IMR-90 (cell line): ENCODE measurements around the gene NTRK2. TPM values are rescaled to one million over a fixed set of nuclear protein-coding genes. Genes with fewer than 3 reads are reported as not detected.
"Not testable (repeated sequence)": the region's sequence is repeated elsewhere in the genome, so short reads cannot be mapped to it uniquely, and the experiment has no call there.

Experiments used
- ATAC-seq: fragments of 200-7000 bp; cut with Tn5 transposase; 2 replicates; pipeline ENCODE4 v1.9.1; 2020; ENCODE audit warnings: low read depth, mild to moderate bottlenecking, moderate library complexity
- BruUV-seq: library from RNA; stranded (reverse); fragments of 400-500 nt; replicated peaks from 2 replicates; lab custom pipeline; 2021; lab: Mats Ljungman, UMichigan
- CTCF ChIA-PET: fragments of 300-600 bp; formaldehyde crosslinking; extraction: SDS; loops from one replicate; lab custom pipeline; 2021; ENCODE audit warnings: antibody characterized with exemption; lab: Yijun Ruan, JAX
- POLR2A ChIA-PET: fragments of 300-600 bp; sonication (Branson Sonifier 250); formaldehyde crosslinking; loops from one replicate; lab custom pipeline; 2022; ENCODE audit warnings: antibody characterized with exemption; ENCODE audit not compliant: unreplicated experiment; lab: Charles Lee
- DNase-seq: peaks from one replicate; pipeline ENCODE4 v3.0.0; 2013
- H2AFZ ChIP-seq: replicated peaks from 2 replicates; pipeline ENCODE3; 2013; ENCODE audit warnings: low read length, mild to moderate bottlenecking; ENCODE audit not compliant: poor library complexity
- H2AK5ac ChIP-seq: 2 replicates; pipeline ENCODE4 v1.6.1; 2013; ENCODE audit warnings: low read depth, low read length, inconsistent platforms
- H2AK9ac ChIP-seq: replicated peaks from 2 replicates; pipeline ENCODE3; 2013; ENCODE audit warnings: mild to moderate bottlenecking, low read depth, low read length, moderate library complexity; ENCODE audit not compliant: poor library complexity
- H2BK120ac ChIP-seq: 2 replicates; pipeline ENCODE4 v1.6.1; 2013; ENCODE audit warnings: low read depth, low read length, inconsistent platforms
- H2BK15ac ChIP-seq: 3 replicates; pipeline ENCODE4 v1.6.1; 2013; ENCODE audit warnings: low read depth, low read length, inconsistent platforms
- H2BK20ac ChIP-seq: 2 replicates; pipeline ENCODE4 v1.6.1; 2013; ENCODE audit warnings: low read depth, mild to moderate bottlenecking, inconsistent platforms, low read length, moderate library complexity
- H2BK5ac ChIP-seq: 2 replicates; pipeline ENCODE4 v1.6.1; 2013; ENCODE audit warnings: mild to moderate bottlenecking, low read depth, low read length, inconsistent platforms; ENCODE audit not compliant: poor library complexity, severe bottlenecking
- H3K14ac ChIP-seq: replicated peaks from 2 replicates; pipeline ENCODE4 v1.6.1; 2013; ENCODE audit warnings: low read depth, low read length, inconsistent platforms
- H3K18ac ChIP-seq: 2 replicates; pipeline ENCODE4 v1.6.1; 2013; ENCODE audit warnings: low read depth, low read length, control low read depth
- H3K23ac ChIP-seq: 2 replicates; pipeline ENCODE4 v1.6.1; 2013; ENCODE audit warnings: low read depth, low read length, inconsistent platforms
- H3K27ac ChIP-seq: 2 replicates; pipeline ENCODE4 v1.5.1; 2013; ENCODE audit warnings: mild to moderate bottlenecking, control low read depth, low read length; ENCODE audit not compliant: insufficient read depth
- H3K27me3 ChIP-seq: 2 replicates; pipeline ENCODE4 v1.6.1; 2013; ENCODE audit warnings: low read length; ENCODE audit not compliant: control insufficient read depth, insufficient read depth
- H3K36me3 ChIP-seq: 2 replicates; pipeline ENCODE4 v1.6.1; 2013; ENCODE audit warnings: low read length, mixed read lengths; ENCODE audit not compliant: control insufficient read depth, insufficient read depth
- H3K4ac ChIP-seq: 2 replicates; pipeline ENCODE4 v1.6.1; 2013; ENCODE audit warnings: low read depth, low read length, inconsistent platforms
- H3K4me1 ChIP-seq: 2 replicates; pipeline ENCODE4 v1.6.1; 2013; ENCODE audit warnings: low read length, mixed read lengths; ENCODE audit not compliant: control insufficient read depth, insufficient read depth
- H3K4me2 ChIP-seq: 2 replicates; pipeline ENCODE4 v1.6.1; 2013; ENCODE audit warnings: low read depth, mild to moderate bottlenecking, control low read depth, low read length, moderate library complexity
- H3K4me3 ChIP-seq: 2 replicates; pipeline ENCODE4 v1.5.1; 2013; ENCODE audit warnings: low read depth, mild to moderate bottlenecking, control low read depth, low read length, moderate library complexity; ENCODE audit not compliant: insufficient read depth
- H3K56ac ChIP-seq: 2 replicates; pipeline ENCODE4 v1.6.1; 2013; ENCODE audit warnings: low read length, inconsistent platforms; ENCODE audit not compliant: insufficient read depth; ENCODE audit errors: extremely low read depth
- H3K79me1 ChIP-seq, 2 experiments: 2 replicates each; pipeline ENCODE4 v1.6.1; 2013; ENCODE audit warnings: low read length in 2 of 2, inconsistent platforms in 1 of 2, low read depth in 1 of 2
- H3K9ac ChIP-seq: 2 replicates; pipeline ENCODE4 v1.6.1; 2013; ENCODE audit warnings: low read depth, low read length, control low read depth
- H3K9me1 ChIP-seq: 2 replicates; pipeline ENCODE4 v1.6.1; 2013; ENCODE audit warnings: low read length, inconsistent platforms; ENCODE audit not compliant: insufficient read depth
- H3K9me3 ChIP-seq: 2 replicates; pipeline ENCODE4 v1.6.1; 2013; ENCODE audit warnings: low read length; ENCODE audit not compliant: control insufficient read depth, insufficient read depth
- H4K20me1 ChIP-seq: 2 replicates; pipeline ENCODE4 v1.6.1; 2013; ENCODE audit warnings: low read length, inconsistent platforms; ENCODE audit not compliant: insufficient read depth
- H4K5ac ChIP-seq: 2 replicates; pipeline ENCODE4 v1.6.1; 2013; ENCODE audit warnings: mild to moderate bottlenecking, low read depth, low read length, control low read depth
- H4K8ac ChIP-seq, 2 experiments: 2 replicates each; pipeline ENCODE4 v1.6.1; 2013; ENCODE audit warnings: low read depth in 2 of 2, low read length in 2 of 2, control low read depth in 1 of 2, inconsistent platforms in 1 of 2
- H4K91ac ChIP-seq: 2 replicates; pipeline ENCODE4 v1.6.1; 2013; ENCODE audit warnings: low read depth, low read length, inconsistent platforms; ENCODE audit not compliant: insufficient read depth
- WGBS, 2 experiments: methylation state at CpG; one replicate each; pipeline versions ENCODE4 v1.1.5 to v1.1.7; 2013; ENCODE audit warnings: missing lambda C conversion rate in 2 of 2; ENCODE audit not compliant: insufficient read length in 1 of 2; ENCODE audit errors: extremely low coverage in 2 of 2; 5-methylcytosine and 5-hydroxymethylcytosine counted together
- dilution Hi-C: fragments of 300-500 bp; cut with HindIII; formaldehyde crosslinking; loops from one replicate; pipeline ENCODE4 v1.14.3; 2018; ENCODE audit warnings: low sequenced_read_pairs; ENCODE audit not compliant: unreplicated experiment
- in situ Hi-C: fragments of 300-500 bp; cut with MboI; formaldehyde crosslinking; loops from 3 replicates; pipeline ENCODE4 v1.14.3; 2019; ENCODE audit warnings: low sequenced_read_pairs, inconsistent platforms, mixed read lengths
- intact Hi-C: fragments of 100-400 bp; cut with micrococcal nuclease; formaldehyde crosslinking; loops from 2 replicates; pipeline ENCODE4 v1.10.0; 2022
- polyA plus RNA-seq, 3 experiments: library from polyadenylated mRNA; depleted of rRNA; stranded (reverse); fragments of >200 nt; gene quantifications; 2 replicates each; pipeline ENCODE4 v1.2.3, GENCODE V29; 2012; ENCODE audit warnings: low replicate concordance in 1 of 3
- total RNA-seq: library from RNA; depleted of rRNA; stranded (reverse); fragments of >200 nt; gene quantifications from 2 replicates; pipeline ENCODE4 v1.2.3, GENCODE V29; 2012

NTRK2 gene
- total and polyA plus RNA-seq, 2 of the 4 experiments (the other 2 are of a cell fraction), result under 0.01 to 0.02 TPM

DNA sequence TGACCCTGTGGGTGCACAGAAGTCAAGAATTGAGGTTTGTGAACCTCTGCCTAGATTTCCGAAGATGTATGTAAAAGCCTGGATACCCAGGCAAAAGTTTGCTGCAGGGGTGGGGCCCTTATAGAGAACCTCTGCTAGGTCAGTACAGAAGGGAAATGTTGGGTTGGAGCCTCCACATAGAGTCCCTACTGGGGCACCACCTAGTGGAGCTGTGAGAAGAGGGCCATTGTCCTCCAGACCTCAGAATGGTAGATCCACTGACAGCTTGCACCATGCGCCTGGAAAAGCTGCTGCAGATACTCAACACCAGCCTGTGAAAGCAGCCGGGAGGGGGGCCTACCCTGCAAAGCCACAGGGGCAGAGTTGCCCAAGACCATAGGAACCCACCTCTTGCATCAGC lies 399.9 kb downstream of the NTRK2 start:
- H3K9me3 ChIP-seq, H3K9ac ChIP-seq, H4K5ac ChIP-seq, H3K23ac ChIP-seq, in situ Hi-C loops, CTCF ChIA-PET, ATAC-seq, H2BK5ac ChIP-seq, H2AK9ac ChIP-seq, H2AK5ac ChIP-seq, H3K14ac ChIP-seq, H3K9me1 ChIP-seq, H3K4me2 ChIP-seq, H4K8ac ChIP-seq, H2BK15ac ChIP-seq, H3K4me1 ChIP-seq, H4K20me1 ChIP-seq, H3K18ac ChIP-seq, H2AFZ ChIP-seq, H3K27me3 ChIP-seq, intact Hi-C loops, H3K4me3 ChIP-seq, H3K27ac ChIP-seq, DNase-seq, H4K91ac ChIP-seq, H3K56ac ChIP-seq, H3K36me3 ChIP-seq, H2BK20ac ChIP-seq, H3K79me1 ChIP-seq, dilution Hi-C loops, H3K4ac ChIP-seq, POLR2A ChIA-PET, H2BK120ac ChIP-seq, BruUV-seq: not testable (repeated sequence)
- WGBS, 2 experiments, result 100% methylated on average over 1 of the region's 3 CpGs; no CpG with 5 or more reads in 1 of the 2 experiments
